GM23338 (cell line): ENCODE results near the gene FRS2. TPM values are rescaled to one million over a fixed set of nuclear protein-coding genes. Genes with fewer than 3 reads are reported as not detected.

ENCODE experiments used
- ATAC-seq: fragments of 200-7000 bp; cut with Tn5 transposase; 3 replicates; pipeline ENCODE4 v1.9.1; 2020
- DNase-seq: peaks from one replicate; pipeline ENCODE4 v3.0.0-alpha.2; 2015; ENCODE audit warnings: low spot score
- H2AFZ ChIP-seq: fragments of 200-600 bp; sonication (generic); 2 replicates; pipeline ENCODE4 v1.8.0; 2016; ENCODE audit warnings: antibody characterized with exemption, mild to moderate bottlenecking, moderate library complexity
- H3F3A ChIP-seq: fragments of 200-600 bp; sonication (generic); replicated peaks from 2 replicates; pipeline ENCODE4 v1.8.0; 2017; ENCODE audit warnings: antibody characterized with exemption, mixed run types, low read depth
- H3K27ac ChIP-seq: fragments of 200-600 bp; sonication (generic); 2 replicates; pipeline ENCODE4 v1.6.1; 2016; ENCODE audit warnings: low read depth
- H3K27me3 ChIP-seq: fragments of 200-600 bp; sonication (generic); 2 replicates; pipeline ENCODE4 v1.8.0; 2016; ENCODE audit warnings: mild to moderate bottlenecking, mixed run types, moderate library complexity; ENCODE audit not compliant: insufficient read depth
- H3K36me3 ChIP-seq: fragments of 200-600 bp; sonication (generic); 2 replicates; pipeline ENCODE4 v1.8.0; 2016; ENCODE audit warnings: mild to moderate bottlenecking; ENCODE audit not compliant: insufficient read depth
- H3K4me1 ChIP-seq: fragments of 200-600 bp; sonication (generic); 2 replicates; pipeline ENCODE4 v1.8.0; 2016; ENCODE audit warnings: mild to moderate bottlenecking, moderate library complexity; ENCODE audit not compliant: insufficient read depth
- H3K4me2 ChIP-seq: fragments of 200-600 bp; sonication (generic); 2 replicates; pipeline ENCODE4 v1.7.1; 2017; ENCODE audit warnings: mixed run types
- H3K4me3 ChIP-seq: fragments of 200-600 bp; sonication (generic); 2 replicates; pipeline ENCODE4 v1.6.1; 2016; ENCODE audit warnings: mixed run types
- H3K79me2 ChIP-seq: fragments of 200-600 bp; sonication (generic); replicated peaks from 2 replicates; pipeline ENCODE4 v1.8.0; 2017; ENCODE audit warnings: mild to moderate bottlenecking; ENCODE audit not compliant: insufficient read depth
- H3K9me2 ChIP-seq: fragments of 200-600 bp; sonication (generic); 2 replicates; pipeline ENCODE4 v1.8.0; 2017; ENCODE audit not compliant: insufficient read depth
- H4K20me1 ChIP-seq: fragments of 200-600 bp; sonication (generic); replicated peaks from 2 replicates; pipeline ENCODE4 v1.8.0; 2017; ENCODE audit warnings: mild to moderate bottlenecking; ENCODE audit not compliant: insufficient read depth
- H3K27ac Mint-ChIP-seq: 2 replicates; pipeline ENCODE4 v1.8.0; 2020; ENCODE audit warnings: inconsistent platforms, mild to moderate bottlenecking, moderate library complexity, mixed read lengths
- H3K27me3 Mint-ChIP-seq: 3 replicates; pipeline ENCODE4 v1.8.0; 2022; ENCODE audit warnings: low read depth, mild to moderate bottlenecking, moderate library complexity, mixed read lengths, inconsistent platforms; ENCODE audit not compliant: insufficient read depth, poor library complexity
- H3K36me3 Mint-ChIP-seq: 3 replicates; pipeline ENCODE4 v1.8.0; 2021; ENCODE audit warnings: low read depth, mild to moderate bottlenecking, inconsistent platforms, moderate library complexity, mixed read lengths
- H3K4me1 Mint-ChIP-seq: 3 replicates; pipeline ENCODE4 v1.8.0; 2020; ENCODE audit warnings: mild to moderate bottlenecking, inconsistent platforms, mixed read lengths
- H3K4me3 Mint-ChIP-seq: 3 replicates; pipeline ENCODE4 v1.8.0; 2021; ENCODE audit warnings: moderate library complexity, mild to moderate bottlenecking, inconsistent platforms, mixed read lengths
- H3K9me3 Mint-ChIP-seq: 3 replicates; pipeline ENCODE4 v1.8.0; 2020; ENCODE audit warnings: moderate library complexity, mild to moderate bottlenecking, inconsistent platforms, mixed read lengths
- CREB1 ChIP-seq: fragments of 250-450 bp; sonication (Bioruptor Pico); IDR thresholded peaks from 2 replicates; pipeline ENCODE4 v1.5.0; 2020; ENCODE audit warnings: low read depth, mild to moderate bottlenecking, moderate library complexity
- ETS1 ChIP-seq: IDR thresholded peaks from 2 replicates; pipeline ENCODE4 v1.6.1; 2016; ENCODE audit warnings: antibody characterized with exemption
- EZH2 ChIP-seq: fragments of 200-600 bp; sonication (generic); IDR thresholded peaks from one replicate; pipeline ENCODE4 v1.8.0; 2017; ENCODE audit warnings: antibody characterized with exemption, mild to moderate bottlenecking, low read depth; ENCODE audit not compliant: unreplicated experiment
- JUNB ChIP-seq: IDR thresholded peaks from one replicate; pipeline ENCODE4 v1.6.1; 2016; ENCODE audit warnings: antibody characterized with exemption; ENCODE audit not compliant: unreplicated experiment
- NANOG ChIP-seq: IDR thresholded peaks from 2 replicates; pipeline ENCODE4 v1.6.1; 2016; ENCODE audit warnings: antibody characterized with exemption, borderline replicate concordance
- POLR2AphosphoS5 ChIP-seq: IDR thresholded peaks from 2 replicates; pipeline ENCODE4 v1.6.1; 2016; ENCODE audit warnings: antibody characterized with exemption, low read depth
- REST ChIP-seq: IDR thresholded peaks from one replicate; pipeline ENCODE4 v1.6.1; 2018; ENCODE audit warnings: antibody characterized with exemption; ENCODE audit not compliant: unreplicated experiment
- ZNF462 ChIP-seq: fragments of 250-450 bp; sonication (Bioruptor Pico); IDR thresholded peaks from 2 replicates; pipeline ENCODE4 v1.5.0; 2020; ENCODE audit warnings: mild to moderate bottlenecking, moderate library complexity
- polyA plus RNA-seq: library from polyadenylated mRNA; unstranded; fragments of >200 nt; fragmentation: Nextera tagmentation; extraction: Ambion mirVana; gene quantifications from 2 replicates; pipeline ENCODE4 v1.2.1, GENCODE V29; 2016
- total RNA-seq: library from RNA; depleted of rRNA; stranded (reverse); fragments of >200 nt; shearing (Covaris generic); gene quantifications from 2 replicates; pipeline ENCODE4 v1.2.3, GENCODE V29; 2014

Gene FRS2
- total and polyA plus RNA-seq, 2 experiments from 2014 or later = 34.3 to 45.0 TPM

GRCh38 chr12:69456239-69456638 is 13.9 kb upstream of the FRS2 start:
- TF ChIP-seq ETS1 = no peak
- TF ChIP-seq POLR2AphosphoS5 = no peak
- no peak for TF ChIP-seq JUNB
- TF ChIP-seq NANOG = no peak
- no peak for TF ChIP-seq EZH2
- TF ChIP-seq CREB1 = no peak
- 0 out of 3 replicates have a peak, but pooled peaks cover 2% of the 10 kb centered on the region for H3K4me1 Mint-ChIP-seq

GRCh38 chr12:69457433-69457832 is 12.8 kb upstream of the FRS2 start:
- no peaks in the 10 kb centered on the region for H3K9me3 Mint-ChIP-seq
- H3K27ac ChIP-seq = no peak overlapping the region
- no peaks in the 10 kb centered on the region for H3K4me1 ChIP-seq
- TF ChIP-seq ZNF462 (CRISPR knock-in tag) = no peak
- no peak for TF ChIP-seq POLR2AphosphoS5
- TF ChIP-seq REST = no peak
- TF ChIP-seq ETS1 = no peak
- no peak for TF ChIP-seq NANOG

More at GRCh38 chr12:69456239-69456638, 13.9 kb upstream of the FRS2 start:
- H3K27me3 Mint-ChIP-seq = peaks cover 4% of the 10 kb centered on the region
- Histone ChIP-seq H3K4me2 (no peak overlapping the region), H3K36me3 (no peaks in the 10 kb centered on the region), H3K27me3 (no peaks in the 10 kb centered on the region), H2AFZ (no peak overlapping the region), H4K20me1 (no peaks in the 10 kb centered on the region), H3K9me2 (0 out of 2 replicates have a peak, but pooled peaks cover 7% of the 10 kb centered on the region), H3K4me3 (no peak overlapping the region), H3K79me2 (no peaks in the 10 kb centered on the region), H3F3A (no peaks in the 10 kb centered on the region), H3K27ac (no peak overlapping the region), H3K4me1 (no peaks in the 10 kb centered on the region)
- H3K27ac Mint-ChIP-seq = no peak overlapping the region
- H3K36me3 Mint-ChIP-seq = no peaks in the 10 kb centered on the region
- ATAC-seq (no peak), DNase-seq (no peak)
- no peak overlapping the region for H3K4me3 Mint-ChIP-seq
- no peaks in the 10 kb centered on the region for H3K9me3 Mint-ChIP-seq

More at GRCh38 chr12:69457433-69457832, 12.8 kb upstream of the FRS2 start:
- H3K4me1 Mint-ChIP-seq = peaks cover 5% of the 10 kb centered on the region; the same call in 2 of the 3 replicates
- Histone ChIP-seq H4K20me1 (no peaks in the 10 kb centered on the region), H3K4me3 (no peak overlapping the region), H3K79me2 (no peaks in the 10 kb centered on the region), H3F3A (no peaks in the 10 kb centered on the region), H3K4me2 (no peak overlapping the region), H3K27me3 (no peaks in the 10 kb centered on the region), H3K36me3 (no peaks in the 10 kb centered on the region), H2AFZ (no peak overlapping the region), H3K9me2 (0 out of 2 replicates have a peak, but pooled peaks cover 7% of the 10 kb centered on the region)
- no peak overlapping the region for H3K4me3 Mint-ChIP-seq
- H3K36me3 Mint-ChIP-seq = no peaks in the 10 kb centered on the region
- ATAC-seq (no peak), DNase-seq (no peak)
- peaks cover 4% of the 10 kb centered on the region for H3K27me3 Mint-ChIP-seq
- H3K27ac Mint-ChIP-seq = no peak overlapping the region
